Measurements from ENCODE around the gene SIDT2.

Gene SIDT2

GRCh38 chr11:117220999-117221774 is 42.6 kb downstream of the SIDT2 start:
- Histone ChIP-seq H3K9ac (ENCODE audit: low read depth, low read length) (peak overlapping the region; percentile 51), H3K4me3 (ENCODE audit: low read length) (peak overlapping the region; percentile 15), H3K27me3 (ENCODE audit: control insufficient read depth, insufficient read depth, low read length) (no peaks in the 10 kb centered on the region), H3K36me3 (ENCODE audit: insufficient read depth, low read length) (peaks cover 48% of the 10 kb centered on the region), H3K9me3 (replicated peaks; ENCODE audit: low read length) (no peaks in the 10 kb centered on the region), H3K4me1 (ENCODE audit: control insufficient read depth, insufficient read depth, low read length) (peaks cover 59% of the 10 kb centered on the region), H3K4me2 (ENCODE audit: low read length) (peak overlapping the region; percentile 64)

DNA sequence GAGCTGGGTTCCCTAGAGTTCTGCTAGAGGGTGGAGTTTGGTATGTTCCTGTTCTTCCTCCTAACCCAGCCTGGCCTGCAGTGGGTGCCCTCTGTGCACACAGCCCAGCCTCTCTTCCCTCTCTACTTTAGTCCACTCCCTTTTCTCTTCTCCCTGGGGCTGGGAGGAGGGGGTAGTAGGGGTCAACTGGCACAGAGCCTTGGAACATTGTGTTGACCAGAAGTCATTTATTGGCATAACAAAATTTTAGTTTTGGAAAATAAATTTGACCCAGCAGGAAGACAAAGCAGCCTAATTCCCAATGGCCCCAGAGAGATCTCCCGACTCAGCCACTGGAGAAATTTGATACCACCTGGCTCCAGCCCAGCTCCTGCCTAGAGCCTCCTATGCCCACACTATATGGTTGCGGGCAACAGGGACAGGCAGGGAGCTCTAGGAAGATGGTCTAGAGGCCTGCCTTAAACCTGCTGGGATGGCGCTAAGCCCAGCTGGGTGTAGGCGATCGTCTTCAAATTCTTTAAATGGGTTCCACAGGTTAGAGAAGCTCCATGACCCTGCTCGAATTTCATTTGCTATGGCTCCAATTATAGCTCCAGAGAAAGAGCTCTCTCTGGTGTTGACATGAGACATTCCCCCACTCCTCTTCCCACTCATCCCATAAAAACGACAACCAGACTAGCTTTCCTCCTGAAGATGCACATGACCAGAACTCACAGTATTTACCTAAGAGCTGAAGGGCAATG is 43.4 kb downstream of the SIDT2 start:
- Histone ChIP-seq H3K4me1 (ENCODE audit: control insufficient read depth, insufficient read depth, low read length) (peaks cover 56% of the 10 kb centered on the region), H3K9me3 (replicated peaks; ENCODE audit: low read length) (no peaks in the 10 kb centered on the region), H3K4me3 (ENCODE audit: low read length) (peak overlapping the region; percentile 15), H3K36me3 (ENCODE audit: insufficient read depth, low read length) (peaks cover 53% of the 10 kb centered on the region), H3K27me3 (ENCODE audit: control insufficient read depth, insufficient read depth, low read length) (no peaks in the 10 kb centered on the region), H3K4me2 (ENCODE audit: low read length) (peak overlapping the region; percentile 64), H3K9ac (ENCODE audit: low read depth, low read length) (peak overlapping the region; percentile 51)

DNA sequence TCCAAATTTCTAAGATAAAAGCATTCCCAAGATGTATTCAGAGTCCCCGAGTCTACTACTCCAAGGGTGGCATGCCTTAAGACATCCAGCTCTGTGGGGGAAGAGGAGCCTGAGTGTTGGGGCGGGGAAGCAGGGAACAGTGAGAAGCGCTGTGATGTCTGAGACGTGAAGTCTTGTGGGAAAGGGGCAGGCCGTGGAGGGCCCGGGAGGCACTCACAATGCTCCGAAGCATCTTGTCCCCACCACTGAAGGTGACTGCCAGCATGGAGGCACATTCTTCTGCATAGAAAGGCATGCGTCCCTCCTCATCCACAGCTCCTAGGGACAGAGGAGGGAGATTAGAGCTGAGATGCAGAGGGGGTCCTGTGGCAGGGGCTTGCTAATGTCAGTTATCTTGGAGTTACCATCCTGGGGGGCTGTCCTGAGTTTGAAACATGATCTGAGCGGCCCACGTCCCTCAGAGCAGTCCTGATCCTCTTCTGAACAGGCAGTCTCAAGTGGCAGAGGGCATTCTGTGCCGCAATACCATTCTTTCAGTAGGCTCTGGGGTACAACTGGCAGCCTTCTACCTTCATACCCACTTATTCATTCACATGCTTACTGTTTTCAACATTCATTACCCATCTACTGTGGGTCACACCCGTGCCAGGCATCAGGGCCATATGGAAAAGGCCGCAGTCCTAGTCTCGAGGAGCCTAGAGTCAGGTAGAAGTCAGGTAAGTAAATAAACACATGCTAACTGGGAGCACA is 44.6 kb downstream of the SIDT2 start:
- no peaks in the 10 kb centered on the region for H3K9me3 ChIP-seq (replicated peaks; ENCODE audit: low read length)
- H3K36me3 ChIP-seq (ENCODE audit: insufficient read depth, low read length), result peaks cover 53% of the 10 kb centered on the region
- no peak overlapping the region for H3K4me3 ChIP-seq (ENCODE audit: low read length)
- H3K4me1 ChIP-seq (ENCODE audit: control insufficient read depth, insufficient read depth, low read length), result peaks cover 43% of the 10 kb centered on the region
- H3K27me3 ChIP-seq (ENCODE audit: control insufficient read depth, insufficient read depth, low read length), result no peaks in the 10 kb centered on the region
- H3K4me2 ChIP-seq (ENCODE audit: low read length), result no peak overlapping the region
- no peak overlapping the region for H3K9ac ChIP-seq (ENCODE audit: low read depth, low read length)

DNA sequence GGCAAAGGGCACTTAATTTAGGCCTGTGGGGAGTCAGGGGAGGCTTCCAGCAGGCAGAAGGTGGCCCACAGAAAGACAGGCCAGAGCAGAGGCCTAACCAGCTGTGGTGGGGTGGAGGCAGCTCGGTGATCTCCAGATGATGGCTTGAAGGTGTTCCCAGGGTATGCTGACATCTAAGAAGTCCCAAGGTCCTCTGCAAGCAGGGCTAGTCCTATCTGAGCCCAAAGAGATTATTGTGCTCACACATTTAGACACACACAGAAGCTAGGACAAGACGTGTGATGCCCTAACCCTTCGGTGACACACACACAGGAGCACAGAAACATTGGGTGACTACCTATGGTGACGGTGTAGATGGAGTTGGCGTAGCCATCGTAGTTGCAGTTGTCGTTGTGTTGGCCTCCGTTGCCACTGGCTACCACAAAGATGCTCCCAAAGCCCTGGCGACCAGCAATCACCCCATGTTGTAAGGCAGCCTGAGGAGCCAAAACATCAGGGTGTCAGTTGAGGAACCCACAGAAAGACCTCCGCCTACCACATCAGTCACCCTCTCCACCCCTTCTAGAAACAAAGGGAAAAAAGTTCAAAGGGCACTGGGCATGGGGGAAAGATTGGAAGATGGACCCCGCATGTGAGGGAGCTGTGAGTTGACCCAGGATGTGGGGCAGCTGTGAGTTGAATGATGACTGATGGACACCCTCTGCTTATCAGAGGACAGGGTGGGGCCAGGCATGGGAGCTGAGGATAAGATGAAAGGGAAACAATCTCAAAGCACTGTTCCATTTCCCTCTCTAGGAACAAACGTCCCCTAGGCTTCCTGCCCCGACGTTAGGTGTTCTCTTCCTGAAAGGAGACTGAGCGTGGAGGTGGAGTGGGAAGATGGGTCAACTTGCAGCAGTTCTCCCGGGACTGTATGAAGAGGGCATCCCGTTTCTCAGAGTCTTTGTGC is 45.5 kb downstream of the SIDT2 start:
- Histone ChIP-seq H3K9ac (ENCODE audit: low read depth, low read length) (no peak overlapping the region), H3K4me1 (ENCODE audit: control insufficient read depth, insufficient read depth, low read length) (peaks cover 35% of the 10 kb centered on the region), H3K36me3 (ENCODE audit: insufficient read depth, low read length) (peaks cover 51% of the 10 kb centered on the region), H3K27me3 (ENCODE audit: control insufficient read depth, insufficient read depth, low read length) (no peaks in the 10 kb centered on the region), H3K4me3 (ENCODE audit: low read length) (no peak overlapping the region), H3K4me2 (ENCODE audit: low read length) (no peak overlapping the region), H3K9me3 (replicated peaks; ENCODE audit: low read length) (no peaks in the 10 kb centered on the region)

DNA sequence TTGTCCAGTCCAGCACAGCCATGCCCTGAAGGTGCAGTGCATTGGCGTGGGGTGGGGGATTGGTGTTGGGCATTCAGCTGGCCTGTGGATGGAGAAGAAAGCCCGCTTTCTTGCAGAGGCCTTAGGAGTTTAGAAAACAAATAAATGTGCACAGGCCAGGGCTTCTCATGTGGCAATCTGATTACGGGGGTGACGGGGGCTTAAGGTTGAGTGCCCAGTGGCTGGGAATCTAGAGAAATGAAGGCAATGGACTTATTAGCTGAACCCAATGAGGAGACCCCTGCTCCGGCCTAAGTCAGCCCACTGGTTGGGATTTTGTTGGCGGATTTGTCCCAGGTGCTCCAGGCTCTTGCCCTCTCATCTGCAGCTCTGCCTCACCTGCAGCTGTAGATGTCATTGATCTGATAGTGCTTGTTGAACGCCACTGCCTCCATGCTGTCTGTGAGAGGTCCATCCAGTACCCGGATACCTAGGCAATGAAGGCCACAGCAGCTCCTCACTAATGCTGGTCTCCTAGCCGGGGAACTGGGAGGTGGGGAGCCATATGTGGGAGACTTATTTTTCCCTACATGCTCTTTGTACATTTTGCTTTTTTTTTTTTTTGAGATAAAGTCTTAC is 47.1 kb downstream of the SIDT2 start:
- Histone ChIP-seq H3K4me2 (ENCODE audit: low read length) (no peak overlapping the region), H3K9ac (ENCODE audit: low read depth, low read length) (no peak overlapping the region), H3K9me3 (replicated peaks; ENCODE audit: low read length) (no peaks in the 10 kb centered on the region), H3K4me3 (ENCODE audit: low read length) (no peak overlapping the region), H3K4me1 (ENCODE audit: control insufficient read depth, insufficient read depth, low read length) (peaks cover 36% of the 10 kb centered on the region), H3K36me3 (ENCODE audit: insufficient read depth, low read length) (peaks cover 56% of the 10 kb centered on the region), H3K27me3 (ENCODE audit: control insufficient read depth, insufficient read depth, low read length) (no peaks in the 10 kb centered on the region)

- Histone ChIP-seq H3K4me3 (ENCODE audit: low read length) (no peak overlapping the region), H3K9ac (ENCODE audit: low read depth, low read length) (no peak overlapping the region), H3K36me3 (ENCODE audit: insufficient read depth, low read length) (peaks cover 57% of the 10 kb centered on the region), H3K4me2 (ENCODE audit: low read length) (no peak overlapping the region), H3K9me3 (replicated peaks; ENCODE audit: low read length) (no peaks in the 10 kb centered on the region), H3K4me1 (ENCODE audit: control insufficient read depth, insufficient read depth, low read length) (peaks cover 30% of the 10 kb centered on the region), H3K27me3 (ENCODE audit: control insufficient read depth, insufficient read depth, low read length) (no peaks in the 10 kb centered on the region)
Observed at GRCh38 chr11:117226388-117227385, 48.1 kb downstream of the SIDT2 start.

- H3K9me3 ChIP-seq (replicated peaks; ENCODE audit: low read length), result no peaks in the 10 kb centered on the region
- H3K4me1 ChIP-seq (ENCODE audit: control insufficient read depth, insufficient read depth, low read length), result peaks cover 17% of the 10 kb centered on the region
- peaks cover 59% of the 10 kb centered on the region for H3K36me3 ChIP-seq (ENCODE audit: insufficient read depth, low read length)
- no peak overlapping the region for H3K4me3 ChIP-seq (ENCODE audit: low read length)
- no peak overlapping the region for H3K9ac ChIP-seq (ENCODE audit: low read depth, low read length)
- no peak overlapping the region for H3K4me2 ChIP-seq (ENCODE audit: low read length)
- no peaks in the 10 kb centered on the region for H3K27me3 ChIP-seq (ENCODE audit: control insufficient read depth, insufficient read depth, low read length)
Observed at GRCh38 chr11:117228091-117228490, 49.5 kb downstream of the SIDT2 start.

GRCh38 chr11:117229411-117229810 is 50.9 kb downstream of the SIDT2 start:
- Histone ChIP-seq H3K27me3 (ENCODE audit: control insufficient read depth, insufficient read depth, low read length) (no peaks in the 10 kb centered on the region), H3K4me2 (ENCODE audit: low read length) (no peak overlapping the region), H3K4me1 (ENCODE audit: control insufficient read depth, insufficient read depth, low read length) (peaks cover 28% of the 10 kb centered on the region), H3K9ac (ENCODE audit: low read depth, low read length) (no peak overlapping the region), H3K4me3 (ENCODE audit: low read length) (no peak overlapping the region), H3K9me3 (replicated peaks; ENCODE audit: low read length) (no peaks in the 10 kb centered on the region), H3K36me3 (ENCODE audit: insufficient read depth, low read length) (peaks cover 48% of the 10 kb centered on the region)

- peaks cover 28% of the 10 kb centered on the region for H3K4me1 ChIP-seq (ENCODE audit: control insufficient read depth, insufficient read depth, low read length)
- no peaks in the 10 kb centered on the region for H3K9me3 ChIP-seq (replicated peaks; ENCODE audit: low read length)
- H3K4me2 ChIP-seq (ENCODE audit: low read length), result peak overlapping the region; percentile 99
- no peaks in the 10 kb centered on the region for H3K27me3 ChIP-seq (ENCODE audit: control insufficient read depth, insufficient read depth, low read length)
- peak overlapping the region; percentile 99 for H3K9ac ChIP-seq (ENCODE audit: low read depth, low read length)
- H3K36me3 ChIP-seq (ENCODE audit: insufficient read depth, low read length), result peaks cover 46% of the 10 kb centered on the region
- H3K4me3 ChIP-seq (ENCODE audit: low read length), result peak overlapping the region; percentile 100
Observed at GRCh38 chr11:117229931-117230285, 51.4 kb downstream of the SIDT2 start.
